Stimulated activated naive CD8-positive, alpha-beta T cell treated with anti-CD3 and anti-CD28 coated beads, Interleukin-15, amount 100 ng/mL, for 72 hours (primary cell): ENCODE data around the gene HNRNPA2B1.
"Not testable (repeated sequence)": the region's sequence is repeated elsewhere in the genome, so short reads cannot be mapped to it uniquely, and the experiment has no call there.

Source experiments
- ATAC-seq: fragments of 150-1000 bp; cut with Tn5 transposase; 2 replicates; pipeline ENCODE4 v1.10.0; 2021; ENCODE audit warnings: mild to moderate bottlenecking, moderate library complexity
- DNase-seq, 2 donors: peaks; one replicate each; pipeline ENCODE4 v3.0.0; 2021 to 2022
- H3K27ac Mint-ChIP-seq, 2 donors: one replicate each; pipeline ENCODE4 v1.8.0; 2022; ENCODE audit warnings: mild to moderate bottlenecking in 2 of 2, mixed read lengths in 2 of 2, moderate library complexity in 2 of 2
- H3K27me3 Mint-ChIP-seq: one replicate; pipeline ENCODE4 v1.8.0; 2022; ENCODE audit warnings: mixed read lengths
- H3K4me1 Mint-ChIP-seq: one replicate; pipeline ENCODE4 v1.8.0; 2022; ENCODE audit warnings: mild to moderate bottlenecking, mixed read lengths
- H3K4me3 Mint-ChIP-seq, 2 donors: one replicate each; pipeline ENCODE4 v1.8.0; 2022; ENCODE audit warnings: mild to moderate bottlenecking in 2 of 2, mixed read lengths in 2 of 2, moderate library complexity in 1 of 2
- H3K9me3 Mint-ChIP-seq, 2 donors: one replicate each; pipeline ENCODE4 v1.8.0; 2022; ENCODE audit warnings: mixed read lengths in 2 of 2

The HNRNPA2B1 gene

DNA sequence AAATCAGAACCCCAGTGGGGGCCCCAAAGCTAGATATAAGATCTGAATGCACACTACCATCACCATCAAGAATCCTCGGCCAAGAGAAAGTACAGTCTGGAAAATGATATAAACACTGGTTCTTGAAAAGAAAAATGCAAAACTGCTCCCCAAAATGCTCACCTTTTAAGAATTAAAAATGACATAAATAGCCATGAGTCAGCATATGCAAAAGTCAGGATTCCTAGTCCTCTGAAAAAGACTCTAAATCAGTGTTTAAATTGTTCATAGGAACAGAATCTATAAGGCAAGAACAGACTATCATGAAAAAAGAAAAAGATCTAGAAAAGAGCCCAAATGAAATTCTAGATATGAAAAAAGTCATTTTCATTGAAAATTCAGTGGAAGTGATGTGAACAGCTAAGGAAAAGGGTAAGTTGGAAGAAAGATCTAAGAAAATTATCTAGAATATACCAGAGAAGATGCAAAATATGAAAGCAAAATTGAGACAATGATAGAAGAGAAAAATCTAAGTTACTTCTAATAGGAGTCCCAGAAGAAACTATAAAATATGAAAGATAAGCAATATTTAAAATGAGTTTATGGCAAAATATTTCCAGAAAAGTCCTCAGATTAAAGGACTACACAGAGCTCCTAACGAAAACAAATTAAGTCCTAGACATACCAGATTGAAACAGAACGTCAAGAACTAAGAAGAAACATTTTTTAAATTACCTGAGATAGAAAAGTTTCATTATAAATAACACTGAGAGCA lies 18.9 kb downstream of the HNRNPA2B1 start:
- Mint-ChIP-seq H3K27ac (peak overlapping the region; percentile 24 to 29), H3K27me3 (no peaks in the 10 kb centered on the region), H3K4me3 (no peak overlapping the region), H3K4me1 (peaks cover 79% of the 10 kb centered on the region), H3K9me3 (no peaks in the 10 kb centered on the region)
- ATAC-seq (no peak), DNase-seq (no peak)

DNA sequence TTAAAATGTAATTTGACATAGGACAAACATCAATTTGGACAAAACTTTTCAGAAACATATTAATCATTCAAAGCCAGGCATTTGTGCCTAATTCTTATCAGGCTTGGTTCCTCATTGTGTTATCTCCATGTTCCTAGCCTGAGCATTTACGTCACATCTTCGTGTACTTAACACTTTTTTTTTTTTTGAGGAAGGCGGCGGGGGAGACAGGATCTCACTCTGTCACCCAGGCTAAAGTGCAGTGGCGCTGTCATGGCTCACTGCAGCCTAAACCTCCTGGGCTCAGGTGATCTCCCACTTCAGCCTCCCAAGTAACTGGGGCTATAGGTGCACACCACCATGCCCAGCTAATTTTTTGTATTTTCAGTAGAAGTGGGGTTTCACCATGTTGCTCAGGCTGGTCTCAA lies 19.8 kb downstream of the HNRNPA2B1 start:
- Mint-ChIP-seq H3K27me3 (no peaks in the 10 kb centered on the region), H3K4me3 (no peak overlapping the region), H3K27ac (peak overlapping the region in 1 of 2 donors; percentile 50), H3K4me1 (peaks cover 71% of the 10 kb centered on the region), H3K9me3 (no peaks in the 10 kb centered on the region)
- ATAC-seq (no peak), DNase-seq (no peak)

DNA sequence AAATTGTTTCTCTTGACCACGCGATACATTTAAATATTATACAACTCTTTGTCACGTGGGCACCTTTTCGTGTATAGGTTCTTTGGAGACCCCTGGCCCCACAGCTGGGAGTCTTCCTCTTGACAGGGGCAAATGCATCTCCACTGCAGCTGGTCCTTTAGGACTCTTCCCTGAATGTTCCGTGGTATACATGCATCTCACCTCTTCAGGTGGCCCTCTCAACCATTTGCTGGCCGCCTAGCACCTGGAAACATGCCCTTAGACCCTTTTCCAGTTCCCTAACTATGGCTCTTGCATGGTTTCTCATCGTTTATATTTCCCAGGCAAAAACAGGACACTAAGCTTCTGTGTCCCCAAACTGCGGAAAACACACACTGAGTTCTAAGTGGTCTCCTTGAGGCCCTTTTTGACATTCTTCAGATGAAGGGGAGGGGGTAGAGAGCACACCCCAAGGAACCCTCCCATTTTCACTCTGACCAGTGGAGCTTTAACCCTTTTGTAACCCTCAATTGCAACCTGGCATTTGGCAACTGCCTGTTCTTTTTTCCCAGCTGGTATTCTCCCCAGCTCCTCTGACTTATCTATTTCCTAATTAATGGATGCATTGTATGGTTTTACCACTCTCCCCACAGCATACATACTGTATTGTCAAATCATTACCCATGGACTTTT lies 20.6 kb downstream of the HNRNPA2B1 start:
- Mint-ChIP-seq H3K9me3 (no peaks in the 10 kb centered on the region), H3K4me3 (no peak overlapping the region), H3K4me1 (peaks cover 62% of the 10 kb centered on the region), H3K27me3 (no peaks in the 10 kb centered on the region), H3K27ac (peak overlapping the region in 1 of 2 donors; percentile 92)
- no peak for ATAC-seq
- no peak for DNase-seq

DNA sequence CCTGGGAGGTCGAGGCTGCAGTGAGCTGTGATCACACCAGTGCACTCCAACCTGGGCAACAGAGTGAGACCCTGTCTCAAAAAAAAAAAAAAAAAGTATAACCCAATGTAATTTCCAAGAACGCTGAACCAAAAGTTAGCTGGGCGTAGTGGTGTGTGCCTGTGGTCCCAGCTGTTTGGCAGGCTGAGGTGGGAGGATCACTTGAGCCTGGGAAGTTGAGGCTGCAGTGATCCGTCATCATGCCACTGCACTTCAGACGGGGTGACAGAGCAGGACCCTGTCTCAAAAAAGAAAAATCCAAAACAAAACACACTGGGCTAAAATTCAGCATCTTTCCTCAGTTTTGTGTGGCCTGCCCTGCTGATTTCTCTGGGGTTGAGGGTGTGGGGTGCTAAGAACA lies 21.1 kb downstream of the HNRNPA2B1 start:
- H3K9me3 Mint-ChIP-seq: no peaks in the 10 kb centered on the region
- H3K27ac Mint-ChIP-seq: peak overlapping the region in 1 of 2 donors; percentile 92
- H3K27me3 Mint-ChIP-seq: no peaks in the 10 kb centered on the region
- DNase-seq: no peak
- no peak overlapping the region for H3K4me3 Mint-ChIP-seq
- H3K4me1 Mint-ChIP-seq: peaks cover 59% of the 10 kb centered on the region
- peak; percentile 1 for ATAC-seq

DNA sequence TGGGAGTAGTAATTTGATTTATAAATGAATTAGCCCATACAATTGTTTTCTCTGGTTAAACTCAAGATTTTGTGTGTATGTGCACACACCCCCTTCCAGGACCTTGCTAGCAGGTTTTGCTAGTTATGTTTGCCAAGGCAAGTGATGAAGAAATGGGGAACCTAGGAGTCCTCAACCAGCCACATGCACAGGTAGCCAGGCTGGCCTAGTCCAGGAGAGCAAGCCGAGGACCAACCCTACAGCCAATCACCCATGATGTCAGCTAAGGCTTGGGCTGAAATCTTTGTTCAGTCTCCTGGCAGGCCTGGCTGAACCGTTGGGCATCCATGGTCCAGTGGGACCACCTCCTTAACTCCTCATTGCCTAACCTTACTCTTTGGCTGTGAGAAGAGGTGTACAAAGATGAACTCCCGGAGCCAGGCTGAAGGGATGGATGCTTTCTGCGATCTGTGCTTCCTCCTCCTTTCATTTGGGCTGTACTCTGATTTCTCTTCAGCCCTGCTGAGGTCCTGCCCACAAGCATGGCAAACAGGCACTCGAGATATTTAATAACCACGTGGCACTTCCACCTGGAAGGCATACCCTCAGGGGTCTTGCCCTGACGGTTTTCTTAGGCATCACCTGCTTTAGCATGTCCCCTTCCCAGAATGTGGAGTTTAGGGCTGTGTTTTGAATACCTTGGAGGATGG lies 22.1 kb downstream of the HNRNPA2B1 start:
- peak overlapping the region in 1 of 2 donors; percentile 80 for H3K27ac Mint-ChIP-seq
- ATAC-seq: peak; percentile 27

DNA sequence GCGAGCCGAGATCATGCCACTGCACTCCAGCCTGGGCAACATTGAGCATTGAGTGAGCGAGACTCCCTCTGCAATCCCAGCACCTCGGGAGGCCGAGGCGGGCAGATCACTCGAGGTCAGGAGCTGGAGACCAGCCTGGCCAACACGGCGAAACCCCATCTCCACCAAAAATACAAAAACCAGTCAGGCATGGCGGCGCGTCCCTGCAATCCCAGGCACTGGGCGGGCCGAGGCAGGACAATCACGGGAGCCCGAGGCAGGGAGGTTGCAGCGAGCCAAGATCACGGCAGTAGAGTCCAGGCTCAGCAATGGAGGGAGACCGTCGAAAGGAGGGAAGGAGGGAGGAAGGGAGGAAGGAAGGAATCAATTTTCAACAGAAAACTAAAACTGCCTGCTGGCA lies 23.3 kb downstream of the HNRNPA2B1 start:
- H3K27ac Mint-ChIP-seq: peak overlapping the region in 1 of 2 donors; percentile 93
- not testable (repeated sequence) for DNase-seq, H3K9me3 Mint-ChIP-seq, H3K4me3 Mint-ChIP-seq, H3K27me3 Mint-ChIP-seq, ATAC-seq
- H3K4me1 Mint-ChIP-seq: peaks cover 57% of the 10 kb centered on the region

More for the DNA sequence above, 22.1 kb downstream of the HNRNPA2B1 start:
- DNase-seq: no peak
- Mint-ChIP-seq H3K4me1 (peaks cover 57% of the 10 kb centered on the region), H3K27me3 (no peaks in the 10 kb centered on the region), H3K4me3 (no peak overlapping the region), H3K9me3 (no peaks in the 10 kb centered on the region)

DNA sequence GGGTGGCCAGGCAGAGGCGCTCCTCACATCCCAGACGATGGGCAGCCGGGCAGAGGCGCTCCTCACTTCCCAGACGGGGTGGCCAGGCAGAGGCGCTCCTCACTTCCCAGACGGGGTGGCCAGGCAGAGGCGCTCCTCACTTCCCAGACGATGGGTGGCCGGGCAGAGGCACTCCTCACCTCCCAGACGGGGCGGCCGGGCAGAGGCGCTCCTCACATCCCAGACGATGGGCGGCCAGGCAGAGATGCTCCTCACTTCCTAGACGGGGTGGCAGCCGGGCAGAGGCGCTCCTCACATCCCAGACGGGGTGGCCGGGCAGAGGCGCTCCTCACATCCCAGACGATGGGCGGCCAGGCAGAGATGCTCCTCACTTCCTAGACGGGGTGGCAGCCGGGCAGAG lies 23.9 kb downstream of the HNRNPA2B1 start:
- H3K4me3 Mint-ChIP-seq, H3K27me3 Mint-ChIP-seq, ATAC-seq, H3K9me3 Mint-ChIP-seq, DNase-seq, H3K27ac Mint-ChIP-seq: not testable (repeated sequence)
- H3K4me1 Mint-ChIP-seq: peaks cover 51% of the 10 kb centered on the region

DNA sequence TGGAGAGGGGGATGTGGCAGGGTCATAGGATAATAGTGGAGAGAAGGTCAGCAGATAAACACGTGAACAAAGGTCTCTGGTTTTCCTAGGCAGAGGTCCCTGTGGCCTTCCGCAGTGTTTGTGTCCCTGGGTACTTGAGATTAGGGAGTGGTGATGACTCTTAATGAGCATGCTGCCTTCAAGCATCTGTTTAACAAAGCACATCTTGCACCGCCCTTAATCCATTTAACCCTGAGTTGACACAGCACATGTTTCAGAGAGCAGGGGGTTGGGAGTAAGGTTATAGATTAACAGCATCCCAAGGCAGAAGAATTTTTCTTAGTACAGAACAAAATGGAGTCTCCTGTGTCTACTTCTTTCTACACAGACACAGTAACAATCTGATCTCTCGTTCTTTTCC lies 24.6 kb downstream of the HNRNPA2B1 start:
- peaks cover 43% of the 10 kb centered on the region for H3K4me1 Mint-ChIP-seq
- not testable (repeated sequence) for H3K4me3 Mint-ChIP-seq, DNase-seq, ATAC-seq, H3K9me3 Mint-ChIP-seq, H3K27me3 Mint-ChIP-seq
- peak overlapping the region in 1 of 2 donors; percentile 9 for H3K27ac Mint-ChIP-seq

DNA sequence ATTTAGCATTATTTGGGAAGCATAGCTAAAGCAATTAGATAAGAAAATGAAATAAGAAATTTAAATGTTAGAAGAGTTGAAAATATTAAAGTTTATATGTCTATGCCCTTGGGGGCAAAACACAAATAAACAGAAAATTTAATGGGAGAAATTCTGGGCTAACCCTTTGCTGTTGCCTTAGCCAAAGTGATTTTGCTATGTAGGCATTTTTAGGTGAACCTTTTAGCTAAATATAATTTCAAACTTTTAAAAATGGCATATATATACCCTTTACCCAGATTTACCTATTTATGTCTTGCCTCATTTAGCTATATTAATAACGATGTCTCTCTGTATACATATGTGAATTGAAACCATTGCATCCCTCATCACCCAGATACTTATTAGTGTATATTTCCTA lies 28.5 kb downstream of the HNRNPA2B1 start:
- no peak for DNase-seq
- Mint-ChIP-seq H3K27ac (no peak overlapping the region), H3K27me3 (no peaks in the 10 kb centered on the region), H3K9me3 (no peaks in the 10 kb centered on the region), H3K4me3 (no peak overlapping the region), H3K4me1 (peaks cover 18% of the 10 kb centered on the region)
- ATAC-seq: no peak

DNA sequence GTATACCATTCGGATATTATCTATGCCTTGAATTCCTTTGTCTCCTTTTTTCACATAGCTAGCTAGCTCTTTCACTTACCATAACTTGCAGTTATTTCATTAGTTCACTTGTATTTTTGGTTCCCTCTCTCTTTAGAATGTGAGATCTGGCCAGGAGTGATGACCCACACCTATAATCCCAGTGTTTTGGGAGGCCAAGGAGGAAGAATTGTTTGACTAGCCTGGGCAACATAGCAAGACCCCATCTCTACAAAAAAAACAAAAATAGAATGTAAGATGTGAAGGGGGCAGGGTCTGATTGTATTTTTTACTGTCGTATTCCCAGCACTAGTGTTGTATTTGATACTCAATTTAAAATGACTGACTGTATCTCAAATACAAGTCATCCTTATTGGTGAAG lies 28.9 kb downstream of the HNRNPA2B1 start:
- no peak for DNase-seq

DNA sequence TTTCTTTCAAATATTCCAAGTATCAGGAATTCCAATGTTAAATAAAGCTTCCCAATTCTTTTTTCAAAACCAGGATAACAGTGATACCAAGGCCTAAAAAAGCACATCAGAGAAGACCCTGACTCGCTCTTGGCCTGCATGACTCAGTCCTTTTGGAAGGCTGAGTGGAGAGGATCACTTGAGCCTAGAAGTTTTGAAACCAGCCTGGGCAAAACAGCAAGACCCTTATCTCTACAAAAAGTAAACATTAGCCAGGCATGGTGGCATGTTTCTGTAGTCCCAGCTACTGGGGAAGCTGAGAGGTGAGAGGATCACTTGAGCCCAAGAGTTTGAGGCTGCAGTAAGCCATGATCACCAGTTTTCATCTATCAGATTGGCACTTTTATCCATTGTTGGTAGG lies 29.9 kb downstream of the HNRNPA2B1 start:
- ATAC-seq (no peak), DNase-seq (no peak)
- no peak overlapping the region for H3K27ac Mint-ChIP-seq
- no peaks in the 10 kb centered on the region for H3K9me3 Mint-ChIP-seq
- no peak overlapping the region for H3K4me3 Mint-ChIP-seq
- peaks cover 31% of the 10 kb centered on the region for H3K4me1 Mint-ChIP-seq
- H3K27me3 Mint-ChIP-seq: no peaks in the 10 kb centered on the region

More for the DNA sequence above, 28.9 kb downstream of the HNRNPA2B1 start:
- Mint-ChIP-seq H3K27me3 (no peaks in the 10 kb centered on the region), H3K9me3 (no peaks in the 10 kb centered on the region), H3K27ac (no peak overlapping the region), H3K4me3 (no peak overlapping the region), H3K4me1 (peaks cover 22% of the 10 kb centered on the region)
- no peak for ATAC-seq

DNA sequence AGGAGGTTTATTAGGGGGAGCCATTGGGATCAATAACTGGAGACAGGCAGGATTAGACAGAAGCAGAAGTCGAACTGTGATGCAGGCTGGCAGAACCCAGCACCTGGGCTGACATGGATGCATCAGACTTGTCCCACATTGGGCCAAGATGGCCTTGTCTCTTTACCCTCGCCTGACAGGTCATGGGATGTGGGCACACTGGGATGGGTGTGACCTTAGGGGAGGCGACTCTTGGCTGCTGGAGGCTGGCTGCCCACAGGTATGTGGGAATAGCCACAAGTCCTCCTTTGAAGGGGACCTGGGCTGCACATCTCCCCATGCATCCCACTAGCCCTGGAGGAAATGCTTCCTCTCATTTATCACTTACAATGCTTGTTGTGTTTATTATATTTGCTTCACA lies 31.3 kb downstream of the HNRNPA2B1 start:
- no peak overlapping the region for H3K27ac Mint-ChIP-seq
- H3K4me1 Mint-ChIP-seq: peaks cover 33% of the 10 kb centered on the region
- ATAC-seq (no peak), DNase-seq (no peak)
- H3K9me3 Mint-ChIP-seq: no peaks in the 10 kb centered on the region
- no peaks in the 10 kb centered on the region for H3K27me3 Mint-ChIP-seq
- no peak overlapping the region for H3K4me3 Mint-ChIP-seq

DNA sequence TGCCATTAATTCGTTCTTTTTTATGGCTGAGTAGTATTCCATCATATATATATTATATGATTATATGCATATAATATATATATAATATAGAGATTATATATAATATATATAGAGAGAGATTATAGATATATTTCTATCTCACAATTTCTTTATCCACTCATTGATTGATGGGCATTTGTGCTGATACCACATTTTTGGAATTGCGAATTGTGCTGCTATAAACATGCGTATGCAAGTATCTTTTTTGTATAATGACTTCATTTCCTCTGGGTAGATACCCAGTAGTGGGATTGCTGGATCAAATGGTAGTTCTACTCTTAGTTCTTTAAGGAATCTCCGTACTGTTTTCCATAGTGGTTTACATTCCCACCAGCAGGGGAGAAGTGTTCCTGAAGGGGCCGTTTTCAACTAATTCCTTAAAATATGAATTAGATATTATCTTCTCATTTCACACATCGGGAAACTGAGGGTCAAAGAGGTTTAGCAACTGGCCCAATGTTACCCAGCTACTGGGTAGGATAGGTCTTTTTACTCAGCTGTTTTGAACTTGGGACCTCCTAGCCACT lies 32.0 kb downstream of the HNRNPA2B1 start:
- Mint-ChIP-seq H3K27ac (no peak overlapping the region), H3K4me3 (no peak overlapping the region), H3K27me3 (no peaks in the 10 kb centered on the region), H3K9me3 (no peaks in the 10 kb centered on the region), H3K4me1 (peaks cover 32% of the 10 kb centered on the region)
- DNase-seq (no peak), ATAC-seq (no peak)

DNA sequence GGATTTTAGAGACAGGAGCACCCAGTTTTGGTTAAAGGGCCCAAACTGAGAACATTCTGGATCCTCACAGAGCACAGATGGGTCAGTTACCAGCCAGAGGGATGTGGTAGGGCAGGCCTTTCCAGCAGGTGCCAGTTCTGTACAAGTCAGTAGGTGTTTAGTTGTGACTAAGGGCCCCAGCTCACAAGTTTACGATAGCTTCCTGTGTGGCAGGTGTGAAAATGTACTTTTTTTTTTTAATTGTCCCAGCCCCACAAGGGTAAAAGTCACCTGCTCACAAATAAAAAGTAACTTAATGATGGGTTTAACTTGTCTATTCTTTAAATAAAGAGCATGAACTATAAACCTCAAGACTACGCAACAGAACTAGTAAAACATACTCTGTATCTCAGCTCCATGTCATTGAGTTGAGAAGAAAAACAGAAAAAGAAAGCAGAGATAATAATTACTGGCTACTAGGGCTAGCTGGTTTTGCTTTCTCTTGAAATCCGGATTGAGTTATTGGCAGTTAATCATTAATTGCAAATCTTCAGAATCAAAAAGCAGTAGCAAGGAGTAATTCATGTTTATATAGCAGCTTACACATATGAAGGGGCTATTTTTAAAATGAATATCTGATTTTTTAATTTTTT lies 33.1 kb downstream of the HNRNPA2B1 start:
- Mint-ChIP-seq H3K27me3 (no peaks in the 10 kb centered on the region), H3K4me3 (peak overlapping the region; percentile 61 to 66), H3K4me1 (peaks cover 41% of the 10 kb centered on the region), H3K27ac (peak overlapping the region in 1 of 2 donors; percentile 80), H3K9me3 (no peaks in the 10 kb centered on the region)
- ATAC-seq (peak; percentile 87), DNase-seq (no peak)

DNA sequence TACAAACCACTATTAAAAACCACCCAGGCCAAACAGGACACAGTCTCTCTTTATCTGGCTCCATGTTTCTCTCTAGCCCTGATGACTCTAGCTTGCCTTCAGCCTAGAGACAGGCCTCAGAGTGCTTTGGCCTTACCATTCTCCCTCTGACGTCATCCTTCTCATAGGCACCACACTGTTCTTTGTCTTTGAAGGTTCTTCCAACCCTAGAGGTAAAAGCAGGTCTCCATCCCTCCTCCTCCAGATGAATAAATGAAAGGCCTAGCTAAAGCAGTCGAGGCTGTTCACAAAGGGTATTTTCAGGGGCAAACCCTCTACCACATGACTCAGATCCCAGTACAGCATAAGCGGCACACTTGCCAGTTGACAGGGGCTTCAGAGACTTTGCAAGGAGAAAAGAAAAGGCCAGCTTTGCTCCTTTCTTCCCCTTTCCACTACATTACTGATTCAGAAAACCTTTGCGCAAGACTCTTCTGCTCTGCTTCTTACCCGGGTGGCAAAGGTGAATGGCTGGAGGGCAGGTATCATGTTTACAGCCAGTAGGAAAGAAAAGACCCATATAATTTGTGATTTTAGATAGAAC lies 33.8 kb downstream of the HNRNPA2B1 start:
- Mint-ChIP-seq H3K27ac (peak overlapping the region in 1 of 2 donors; percentile 80), H3K27me3 (no peaks in the 10 kb centered on the region), H3K9me3 (no peaks in the 10 kb centered on the region), H3K4me1 (peaks cover 48% of the 10 kb centered on the region), H3K4me3 (peak overlapping the region; percentile 61 to 66)
- DNase-seq: peak in 1 of 2 donors; percentile 49
- ATAC-seq: peak; percentile 95
